Vagina (tissue), 2 donors: ENCODE measurements around the gene CNIH3.

ENCODE experiments used
- POLR2A ChIP-seq, 2 donors: fragments of 450-650 bp; IDR thresholded peaks; one replicate each; pipeline ENCODE4 v1.6.1; 2017; ENCODE audit warnings: antibody characterized with exemption in 2 of 2, mild to moderate bottlenecking in 2 of 2, moderate library complexity in 2 of 2
- POLR2AphosphoS5 ChIP-seq, 2 donors: sonication (generic); formaldehyde crosslinking; IDR thresholded peaks; one replicate each; pipeline ENCODE4 v1.9.0; 2017; ENCODE audit warnings: antibody characterized with exemption in 2 of 2, mild to moderate bottlenecking in 2 of 2, low read depth in 1 of 2; ENCODE audit not compliant: insufficient read depth in 1 of 2
- TF ChIP-seq, protein P1 (sequence below), 3 experiments: fragments of 450-650 bp in 2 of 3; fragments of 200-600 bp in 1 of 3; sonication (generic) in 1 of 3; IDR thresholded peaks; one replicate each; pipeline ENCODE4 v1.5.1; 2017 to 2019; ENCODE audit warnings: antibody characterized with exemption in 3 of 3, mild to moderate bottlenecking in 2 of 3, moderate library complexity in 2 of 3

DNA sequence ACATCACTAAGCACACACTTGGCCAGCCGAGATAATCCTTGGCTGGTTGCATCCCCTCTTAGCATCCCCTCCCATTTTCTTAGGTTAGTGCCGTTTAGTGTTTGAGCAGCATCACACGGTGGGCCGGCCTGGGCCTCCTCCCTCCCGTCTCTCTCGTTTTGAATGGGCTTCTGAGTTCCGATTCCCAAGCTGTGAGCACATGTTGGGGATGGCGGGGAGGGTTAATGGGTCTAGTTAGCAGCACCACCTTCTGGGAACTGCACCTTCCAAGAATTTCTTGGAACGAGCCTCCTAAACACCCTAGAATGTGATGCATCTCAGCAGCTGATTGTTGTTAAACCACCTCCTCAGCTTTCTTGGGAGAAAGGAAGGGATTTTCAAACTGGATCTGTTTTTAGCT lies 73.3 kb downstream of the CNIH3 start:
- TF ChIP-seq, protein P1, sequence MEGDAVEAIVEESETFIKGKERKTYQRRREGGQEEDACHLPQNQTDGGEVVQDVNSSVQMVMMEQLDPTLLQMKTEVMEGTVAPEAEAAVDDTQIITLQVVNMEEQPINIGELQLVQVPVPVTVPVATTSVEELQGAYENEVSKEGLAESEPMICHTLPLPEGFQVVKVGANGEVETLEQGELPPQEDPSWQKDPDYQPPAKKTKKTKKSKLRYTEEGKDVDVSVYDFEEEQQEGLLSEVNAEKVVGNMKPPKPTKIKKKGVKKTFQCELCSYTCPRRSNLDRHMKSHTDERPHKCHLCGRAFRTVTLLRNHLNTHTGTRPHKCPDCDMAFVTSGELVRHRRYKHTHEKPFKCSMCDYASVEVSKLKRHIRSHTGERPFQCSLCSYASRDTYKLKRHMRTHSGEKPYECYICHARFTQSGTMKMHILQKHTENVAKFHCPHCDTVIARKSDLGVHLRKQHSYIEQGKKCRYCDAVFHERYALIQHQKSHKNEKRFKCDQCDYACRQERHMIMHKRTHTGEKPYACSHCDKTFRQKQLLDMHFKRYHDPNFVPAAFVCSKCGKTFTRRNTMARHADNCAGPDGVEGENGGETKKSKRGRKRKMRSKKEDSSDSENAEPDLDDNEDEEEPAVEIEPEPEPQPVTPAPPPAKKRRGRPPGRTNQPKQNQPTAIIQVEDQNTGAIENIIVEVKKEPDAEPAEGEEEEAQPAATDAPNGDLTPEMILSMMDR (IDR thresholded peaks at IDR 0.05) = no peak
- TF ChIP-seq POLR2A (IDR thresholded peaks at IDR 0.05) (no peak), POLR2AphosphoS5 (IDR thresholded peaks at IDR 0.05; ENCODE audit: insufficient read depth in 1 of 2, low read depth in 1 of 2) (no peak)
